H1 (cell line): Measurements from ENCODE around the gene SERPINH1. TPM values are rescaled to one million over a fixed set of nuclear protein-coding genes. Genes with fewer than 3 reads are reported as not detected.
A peak's percentile ranks its signal among the peaks of the same experiment; 100 is the strongest.

Experiments
- CTCF ChIA-PET: fragments of 300-600 bp; sonication (Branson Sonifier 250); formaldehyde crosslinking; loops from one replicate; lab custom pipeline; 2021; ENCODE audit not compliant: partially characterized antibody; lab: Charles Lee
- POLR2A ChIA-PET: fragments of 300-600 bp; sonication (Branson Sonifier 250); formaldehyde crosslinking; loops from one replicate; lab custom pipeline; 2021; ENCODE audit warnings: inconsistent platforms; ENCODE audit not compliant: partially characterized antibody; lab: Charles Lee
- DNase-seq, 2 experiments: peaks; one replicate each; pipeline versions ENCODE4 v3.0.0 to v3.0.0-alpha.2; 2010 to 2022; ENCODE audit warnings: low spot score in 2 of 2, low read depth in 1 of 2, mixed read lengths in 1 of 2
- FAIRE-seq: peaks from 2 replicates; lab custom pipeline; 2011; peaks lifted over from hg19 to GRCh38; lab: Jason Lieb, UNC
- H2AFZ ChIP-seq: 2 replicates; pipeline ENCODE4 v1.8.1; 2012; ENCODE audit warnings: low read length, inconsistent platforms
- H2AK5ac ChIP-seq: 2 replicates; pipeline ENCODE4 v1.6.1; 2013; ENCODE audit warnings: low read depth, low read length
- H2BK120ac ChIP-seq: replicated peaks from 2 replicates; pipeline ENCODE3; 2013; ENCODE audit warnings: low read depth, low read length, inconsistent platforms
- H2BK12ac ChIP-seq: 2 replicates; pipeline ENCODE4 v1.6.1; 2013; ENCODE audit warnings: low read depth, low read length
- H2BK15ac ChIP-seq: 2 replicates; pipeline ENCODE4 v1.6.1; 2013; ENCODE audit warnings: low read length
- H2BK20ac ChIP-seq: 2 replicates; pipeline ENCODE4 v1.6.1; 2013; ENCODE audit warnings: low read length
- H2BK5ac ChIP-seq: 2 replicates; pipeline ENCODE4 v1.6.1; 2013; ENCODE audit warnings: low read depth, low read length
- H3K14ac ChIP-seq: 2 replicates; pipeline ENCODE4 v1.6.1; 2013; ENCODE audit warnings: inconsistent platforms; ENCODE audit not compliant: insufficient read length
- H3K18ac ChIP-seq: 2 replicates; pipeline ENCODE4 v1.6.1; 2013; ENCODE audit warnings: low read length; ENCODE audit errors: extremely low read depth
- H3K23ac ChIP-seq: 2 replicates; pipeline ENCODE4 v1.6.1; 2013; ENCODE audit warnings: inconsistent platforms; ENCODE audit not compliant: insufficient read length
- H3K23me2 ChIP-seq: 2 replicates; pipeline ENCODE4 v1.6.1; 2013; ENCODE audit warnings: low read depth, low read length
- H3K27ac ChIP-seq: 2 replicates; pipeline ENCODE4 v1.6.1; 2011; ENCODE audit warnings: low read depth, low read length, inconsistent platforms
- H3K27me3 ChIP-seq, 4 experiments: replicated peaks in 1 of 4; 1 replicate in 1 of 4; 2 replicates in 3 of 4; pipeline versions ENCODE4 v1.6.1 to v1.8.1; 2011 to 2013; ENCODE audit warnings: low read length in 3 of 4, mild to moderate bottlenecking in 3 of 4, inconsistent platforms in 2 of 4, mixed read lengths in 2 of 4, moderate library complexity in 1 of 4; ENCODE audit not compliant: control insufficient read depth in 3 of 4, insufficient read depth in 3 of 4; ENCODE audit errors: extremely low read depth in 1 of 4
- H3K36me3 ChIP-seq, 4 experiments: 2 replicates each; pipeline versions ENCODE4 v1.6.1 to v1.8.1; 2011 to 2013; ENCODE audit warnings: mild to moderate bottlenecking in 4 of 4, low read length in 3 of 4, moderate library complexity in 2 of 4, control low read depth in 1 of 4, inconsistent platforms in 1 of 4; ENCODE audit not compliant: insufficient read depth in 4 of 4, control insufficient read depth in 2 of 4
- H3K4ac ChIP-seq: replicated peaks from 2 replicates; pipeline ENCODE3; 2013; ENCODE audit warnings: low read length, low read depth, mixed read lengths, inconsistent platforms; ENCODE audit not compliant: insufficient read length
- H3K4me1 ChIP-seq, 4 experiments: replicated peaks in 1 of 4; 1 replicate in 1 of 4; 2 replicates in 3 of 4; pipeline versions ENCODE4 v1.6.1 to v1.8.1; 2011 to 2013; ENCODE audit warnings: low read length in 3 of 4, inconsistent platforms in 2 of 4, mixed read lengths in 1 of 4; ENCODE audit not compliant: insufficient read depth in 4 of 4, control insufficient read depth in 3 of 4
- H3K4me2 ChIP-seq, 2 experiments: 2 replicates each; pipeline versions ENCODE4 v1.6.1 to v1.8.1; 2011 to 2013; ENCODE audit warnings: low read depth in 2 of 2, low read length in 2 of 2, control low read depth in 1 of 2, inconsistent platforms in 1 of 2, mild to moderate bottlenecking in 1 of 2; ENCODE audit not compliant: insufficient read depth in 1 of 2
- H3K4me3 ChIP-seq, 4 experiments: fragments of 200-600, 300-600 bp in 1 of 4; sonication (generic), shearing (Covaris generic), sonication (Bioruptor Twin) in 1 of 4; 2 replicates each; pipeline versions ENCODE4 v1.5.1 to v1.8.1; 2011 to 2016; ENCODE audit warnings: low read length in 4 of 4, low read depth in 3 of 4, control low read depth in 2 of 4, inconsistent platforms in 2 of 4, mild to moderate bottlenecking in 2 of 4, mixed read lengths in 1 of 4, moderate library complexity in 1 of 4; ENCODE audit not compliant: insufficient read depth in 2 of 4; ENCODE audit errors: extremely low read depth in 1 of 4
- H3K56ac ChIP-seq: replicated peaks from 2 replicates; pipeline ENCODE3; 2013; ENCODE audit warnings: low read depth, mild to moderate bottlenecking, mixed read lengths, low read length, inconsistent platforms; ENCODE audit not compliant: insufficient read length
- H3K79me1 ChIP-seq: 2 replicates; pipeline ENCODE4 v1.6.1; 2013; ENCODE audit warnings: low read depth, low read length, control low read depth
- H3K79me2 ChIP-seq, 2 experiments: 2 replicates each; pipeline versions ENCODE4 v1.6.1 to v1.8.1; 2012 to 2013; ENCODE audit warnings: low read length in 2 of 2, mild to moderate bottlenecking in 2 of 2, inconsistent platforms in 1 of 2; ENCODE audit not compliant: insufficient read depth in 2 of 2, control insufficient read depth in 1 of 2
- H3K9ac ChIP-seq, 4 experiments: replicated peaks in 1 of 4; 1 replicate in 1 of 4; 2 replicates in 3 of 4; pipeline versions ENCODE4 v1.6.1 to v1.8.1; 2011 to 2013; ENCODE audit warnings: low read depth in 3 of 4, low read length in 3 of 4, control low read depth in 2 of 4, mild to moderate bottlenecking in 2 of 4, moderate library complexity in 2 of 4, inconsistent platforms in 1 of 4; ENCODE audit errors: extremely low read depth in 1 of 4
- H3K9me3 ChIP-seq, 2 experiments: 2 replicates each; pipeline versions ENCODE4 v1.6.1 to v1.8.1; 2012 to 2013; ENCODE audit warnings: mild to moderate bottlenecking in 2 of 2, moderate library complexity in 2 of 2, control low read depth in 1 of 2, inconsistent platforms in 1 of 2, low read depth in 1 of 2, low read length in 1 of 2, mixed read lengths in 1 of 2; ENCODE audit not compliant: insufficient read depth in 2 of 2
- H4K20me1 ChIP-seq, 2 experiments: replicated peaks in 1 of 2; 2 replicates each; pipeline versions ENCODE3 to v1.8.1; 2011 to 2013; ENCODE audit warnings: inconsistent platforms in 2 of 2, low read length in 2 of 2, mild to moderate bottlenecking in 1 of 2; ENCODE audit not compliant: insufficient read depth in 2 of 2, control insufficient read depth in 1 of 2
- H4K5ac ChIP-seq: 2 replicates; pipeline ENCODE4 v1.6.1; 2013; ENCODE audit warnings: low read length, low read depth, mixed read lengths, inconsistent platforms; ENCODE audit not compliant: insufficient read length
- H4K8ac ChIP-seq: 2 replicates; pipeline ENCODE4 v1.8.0; 2013; ENCODE audit warnings: mild to moderate bottlenecking, moderate library complexity, low read length, inconsistent platforms; ENCODE audit not compliant: insufficient read depth; ENCODE audit errors: extremely low read depth
- H4K91ac ChIP-seq: replicated peaks from 2 replicates; pipeline ENCODE3; 2013; ENCODE audit warnings: low read length, mixed read lengths, inconsistent platforms; ENCODE audit not compliant: insufficient read length
- ASH2L ChIP-seq: fragments of 200-600, 300-600 bp; sonication (generic); IDR thresholded peaks from one replicate; pipeline ENCODE4 v1.7.1; 2017; ENCODE audit warnings: low read length
- CBX8 ChIP-seq: fragments of 300-800, 300-1000 bp; sonication (generic); IDR thresholded peaks from 2 replicates; pipeline ENCODE4 v1.7.1; 2016; ENCODE audit warnings: low read depth, low read length, borderline replicate concordance
- EGR1 ChIP-seq: IDR thresholded peaks from 2 replicates; pipeline ENCODE4 v1.6.1; 2011; ENCODE audit warnings: low read depth, low read length, borderline replicate concordance
- HDAC6 ChIP-seq: IDR thresholded peaks from one replicate; pipeline ENCODE4 v1.7.1; 2012; ENCODE audit warnings: low read depth, mild to moderate bottlenecking, inconsistent platforms, low read length, moderate library complexity
- POLR2A ChIP-seq, 2 experiments: IDR thresholded peaks; 1 replicate in 1 of 2; 2 replicates in 1 of 2; pipeline ENCODE4 v1.6.1; 2011; ENCODE audit warnings: low read depth in 2 of 2, low read length in 2 of 2, mild to moderate bottlenecking in 2 of 2; ENCODE audit errors: control extremely low read depth in 1 of 2
- RNF2 ChIP-seq: fragments of 200-900, 300-1000 bp; sonication (generic); IDR thresholded peaks from 2 replicates; pipeline ENCODE4 v1.7.1; 2016; ENCODE audit warnings: borderline replicate concordance, low read depth, mild to moderate bottlenecking, antibody characterized with exemption, low read length; ENCODE audit not compliant: poor library complexity, severe bottlenecking; ENCODE audit errors: missing control alignments
- SAP30 ChIP-seq: fragments of 300-600 bp; sonication (generic); IDR thresholded peaks from 2 replicates; pipeline ENCODE4 v1.7.1; 2012; ENCODE audit warnings: low read length, moderate library complexity, mild to moderate bottlenecking, inconsistent platforms; ENCODE audit not compliant: insufficient read depth, insufficient replicate concordance
- SIX5 ChIP-seq: IDR thresholded peaks from 2 replicates; pipeline ENCODE4 v1.6.1; 2011; ENCODE audit warnings: mild to moderate bottlenecking, low read depth, low read length
- YY1 ChIP-seq: IDR thresholded peaks from 2 replicates; pipeline ENCODE4 v1.6.1; 2011; ENCODE audit warnings: low read depth, mild to moderate bottlenecking, low read length
- WGBS, 2 experiments: shearing (Covaris generic) in 1 of 2; methylation state at CpG; one replicate each; pipeline versions ENCODE4 v1.1.6 to v1.1.7; 2013 to 2015; ENCODE audit warnings: low lambda C conversion rate in 2 of 2, mixed read lengths in 2 of 2, inconsistent platforms in 1 of 2, low coverage in 1 of 2, missing lambda C conversion rate in 1 of 2; ENCODE audit not compliant: insufficient replicate concordance in 2 of 2, insufficient coverage in 1 of 2, insufficient read length in 1 of 2; ENCODE audit errors: extremely low coverage in 1 of 2, missing lambda C conversion rate in 1 of 2; 5-methylcytosine and 5-hydroxymethylcytosine counted together
- polyA plus RNA-seq, 7 experiments: library from polyadenylated mRNA; depleted of rRNA in 3 of 7; stranded (reverse) in 5 of 7; unstranded in 2 of 7; fragments of >200 nt in 5 of 7; fragments of 200-250 nt in 2 of 7; gene quantifications; 1 replicate in 5 of 7; 2 replicates in 1 of 7; 4 replicates in 1 of 7; pipeline versions ENCODE4 v1.2.1 to v1.2.3, GENCODE V29; 2011 to 2013; ENCODE audit warnings: missing spikeins in 2 of 7, mixed read lengths in 2 of 7
- total RNA-seq: library from RNA; stranded (reverse); fragmentation: NEBNext Ultra II Directional; extraction: Animal tissue kit (Norgen Biotek cat#: 25700); gene quantifications from 2 replicates; pipeline ENCODE4 v1.2.1, GENCODE V29; 2021
- TF ChIP-seq, protein P1 (sequence below): IDR thresholded peaks from 2 replicates; pipeline ENCODE4 v1.6.1; 2011; ENCODE audit warnings: low read length, improper control_type of control experiment

SERPINH1 gene
- total and polyA plus RNA-seq, 2 of the 8 experiments (the other 6 are each of a cell fraction or from before 2014, with no cell fraction given) = 420 to 621 TPM

DNA sequence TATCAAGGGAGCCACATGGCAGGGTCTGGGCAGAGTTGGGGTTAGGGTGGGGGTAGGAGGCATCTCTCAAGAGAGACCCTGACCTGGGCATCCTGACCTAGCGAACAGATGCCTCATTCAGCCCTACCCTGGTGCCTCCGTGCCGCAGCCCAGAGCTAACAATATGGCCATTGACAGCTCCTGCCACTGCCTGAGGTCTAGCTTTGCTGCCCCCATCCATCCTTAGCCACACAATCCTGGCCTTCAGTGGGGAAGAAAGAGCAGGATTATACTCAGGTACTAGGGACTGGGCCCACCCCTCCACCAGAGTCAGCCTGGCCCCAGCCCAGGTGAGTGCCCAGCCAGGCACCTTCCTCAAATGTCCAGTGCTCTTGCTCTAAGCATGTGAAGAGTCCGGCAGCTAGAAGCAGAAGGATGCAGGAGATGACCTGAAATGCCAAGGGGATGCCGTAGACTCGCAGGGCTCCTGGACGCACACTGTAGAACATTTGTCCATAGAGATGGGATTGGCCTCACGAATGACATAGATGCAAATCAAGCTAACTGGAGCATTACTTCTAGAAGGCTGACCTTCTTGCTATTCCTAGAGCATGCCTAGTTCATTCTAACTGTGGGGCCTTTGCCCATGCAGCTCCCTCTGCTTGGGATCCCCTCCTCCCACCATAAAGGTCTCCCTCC, 13.3 kb upstream of the SERPINH1 start:
- Histone ChIP-seq H3K23me2 (no peaks in the 10 kb centered on the region), H3K79me2 (no peaks in the 10 kb centered on the region), H3K56ac (no peak overlapping the region), H3K9me3 (0 out of 4 replicates have a peak, but pooled peaks cover 0 to 2% of the 10 kb centered on the region in 2 experiments), H3K27ac (no peak overlapping the region), H3K36me3 (no peaks in the 10 kb centered on the region), H4K5ac (no peak overlapping the region), H2AFZ (no peak overlapping the region), H3K4me1 (peaks cover 1 to 6% (median 3%) of the 10 kb centered on the region in 4 experiments; a peak in 6 of 7 replicates), H2BK20ac (no peak overlapping the region; the same call in 1 of the 2 replicates), H3K23ac (no peak overlapping the region), H4K20me1 (no peaks in the 10 kb centered on the region), H2AK5ac (no peak overlapping the region), H4K8ac (no peak overlapping the region; the same call in 1 of the 2 replicates), H3K14ac (no peak overlapping the region), H3K4me2 (no peak overlapping the region), H4K91ac (peak overlapping the region; percentile 45), H2BK15ac (0 out of 2 replicates have a peak overlapping the region, but pooled peaks have one; percentile 2), H3K4me3 (no peak overlapping the region), H3K79me1 (no peaks in the 10 kb centered on the region), H3K4ac (no peak overlapping the region), H3K27me3 (no peaks in the 10 kb centered on the region; a peak in 1 of 7 replicates), H2BK12ac (peak overlapping the region; percentile 13; the same call in 1 of the 2 replicates), H3K9ac (no peak overlapping the region), H2BK5ac (no peak overlapping the region), H3K18ac (no peak overlapping the region), H2BK120ac (no peak overlapping the region)
- no peak for DNase-seq
- ChIA-PET CTCF (interaction anchor here (0.6 to 2.9 kb wide), 16 partner anchors 8 to 117 kb away, joined by 3 to 43 read pairs (median 4); no protein-coding TSS in a partner anchor), POLR2A (interaction anchor here (0.9 to 30.6 kb wide), 2 partner anchors 27 to 141 kb away, joined by 4 to 1120 read pairs; partner anchors contain the start of gene SERPINH1)
- FAIRE-seq = no peak
- 93% methylated on average over 8 of the region's 8 CpGs; no CpG with 5 or more reads in 1 of the 2 experiments for WGBS, 2 experiments
- TF ChIP-seq ASH2L (no peak), SAP30 (no peak), YY1 (no peak), SIX5 (no peak), EGR1 (no peak), CBX8 (no peak), HDAC6 (no peak), POLR2A (IDR thresholded peaks at IDR 0.05; ENCODE audit: control extremely low read depth in 1 of 2, low read depth in 2 of 2, low read length in 2 of 2) (no peak), RNF2 (no peak)
- TF ChIP-seq, protein P1, sequence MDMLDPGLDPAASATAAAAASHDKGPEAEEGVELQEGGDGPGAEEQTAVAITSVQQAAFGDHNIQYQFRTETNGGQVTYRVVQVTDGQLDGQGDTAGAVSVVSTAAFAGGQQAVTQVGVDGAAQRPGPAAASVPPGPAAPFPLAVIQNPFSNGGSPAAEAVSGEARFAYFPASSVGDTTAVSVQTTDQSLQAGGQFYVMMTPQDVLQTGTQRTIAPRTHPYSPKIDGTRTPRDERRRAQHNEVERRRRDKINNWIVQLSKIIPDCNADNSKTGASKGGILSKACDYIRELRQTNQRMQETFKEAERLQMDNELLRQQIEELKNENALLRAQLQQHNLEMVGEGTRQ = no peak
